ENCODE data around the gene TIMM21.

The TIMM21 gene

DNA sequence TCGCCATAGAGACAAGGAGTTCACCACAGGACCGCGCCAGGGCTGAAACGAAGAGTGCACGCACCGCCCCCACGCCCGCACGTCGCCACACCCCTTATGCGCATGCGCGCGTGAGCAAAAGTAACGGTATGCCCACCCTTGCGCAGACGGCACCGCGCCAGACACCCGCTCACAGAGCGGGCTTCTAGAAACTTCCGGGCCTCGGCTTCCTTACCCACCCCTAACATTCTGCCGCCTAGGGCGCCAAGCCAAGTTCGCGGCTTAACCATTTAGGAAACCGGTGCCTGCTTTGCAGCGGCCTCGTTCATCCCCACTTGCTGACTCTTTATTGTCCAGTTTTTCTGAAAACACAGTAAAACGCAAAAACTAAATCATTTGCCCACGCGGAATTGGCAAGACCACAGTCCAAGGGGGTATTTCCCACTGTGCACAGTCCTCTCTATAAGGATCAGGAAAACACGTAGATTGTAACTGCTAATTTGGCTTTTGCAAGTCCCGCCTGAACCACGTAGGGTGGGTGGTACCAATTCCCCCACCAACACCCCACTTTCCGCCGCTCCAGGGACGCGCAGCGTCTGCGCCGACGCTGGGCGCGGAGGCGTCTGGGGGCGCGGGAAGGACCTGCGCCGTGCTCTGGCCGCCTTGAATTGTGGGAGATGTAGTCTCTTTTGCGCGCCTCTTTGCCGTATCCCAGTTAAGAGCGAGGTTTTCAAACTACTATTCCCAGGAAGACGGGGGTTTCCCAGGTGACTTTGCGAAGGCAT, at the start of gene TIMM21, which contains the start of gene FBXO15:
Gene TIMM21 (plus strand): TSS at position 745 of the 764 bp plus-strand sequence. CDS start 286 bp downstream, outside the sequence.
Gene FBXO15 (minus strand): TSS at position 56 of the 764 bp plus-strand sequence. CDS start 49 bp downstream, at position 7.
- DNase-seq: peak; percentile 100

GRCh38 chr18:74108460-74108859, 39.9 kb upstream of the TIMM21 start:
- DNase-seq: no peak

DNA sequence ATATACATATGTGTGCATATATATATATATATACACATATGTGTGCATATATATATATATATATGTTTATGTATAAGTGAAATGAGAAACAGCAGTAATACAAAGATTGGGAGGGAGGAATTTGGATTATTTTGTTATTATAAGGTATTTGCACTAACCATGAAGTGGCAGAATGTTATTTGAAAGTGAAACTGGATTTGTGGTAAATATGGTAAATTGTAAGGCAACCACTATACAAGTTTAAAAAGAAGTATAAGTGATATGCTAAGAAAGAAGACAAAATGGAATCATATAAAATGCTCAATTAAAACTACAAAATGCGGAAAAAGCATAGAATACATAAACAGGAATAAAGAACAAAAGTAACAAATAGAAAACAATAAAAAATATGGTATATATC, 38.2 kb upstream of the TIMM21 start:
- no peak for DNase-seq

- DNase-seq: no peak
These were observed 37.3 kb upstream of the TIMM21 start for GRCh38 chr18:74110976-74111375.

DNA sequence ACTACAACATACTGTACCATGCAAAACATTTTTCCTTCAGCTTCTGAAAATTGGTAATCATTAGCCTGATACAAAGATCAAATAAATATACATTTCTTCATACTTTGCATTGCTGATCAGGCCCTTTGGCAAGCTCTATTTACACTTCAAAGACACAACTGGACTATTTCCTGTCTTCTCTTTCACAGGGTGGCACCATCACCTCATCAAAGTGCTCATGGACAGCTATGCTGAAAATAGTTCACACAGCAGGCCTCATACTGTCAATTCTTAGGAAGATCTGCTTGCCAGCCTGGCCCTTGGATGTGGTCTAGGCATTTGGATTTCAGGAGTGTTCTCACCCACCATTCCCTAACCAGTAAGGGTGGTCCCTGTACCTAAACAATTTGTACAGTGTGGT, 34.6 kb upstream of the TIMM21 start:
- peak; percentile 70 for DNase-seq

- DNase-seq: peak; percentile 89
These were observed 34.2 kb upstream of the TIMM21 start for GRCh38 chr18:74114116-74114515.

- DNase-seq: no peak
These were observed 33.3 kb upstream of the TIMM21 start for GRCh38 chr18:74115046-74115445.

- DNase-seq: peak; percentile 74
These were observed 31.4 kb upstream of the TIMM21 start for GRCh38 chr18:74116633-74117554.

- no peak for DNase-seq
These were observed 25.1 kb upstream of the TIMM21 start for GRCh38 chr18:74123200-74123599.

DNA sequence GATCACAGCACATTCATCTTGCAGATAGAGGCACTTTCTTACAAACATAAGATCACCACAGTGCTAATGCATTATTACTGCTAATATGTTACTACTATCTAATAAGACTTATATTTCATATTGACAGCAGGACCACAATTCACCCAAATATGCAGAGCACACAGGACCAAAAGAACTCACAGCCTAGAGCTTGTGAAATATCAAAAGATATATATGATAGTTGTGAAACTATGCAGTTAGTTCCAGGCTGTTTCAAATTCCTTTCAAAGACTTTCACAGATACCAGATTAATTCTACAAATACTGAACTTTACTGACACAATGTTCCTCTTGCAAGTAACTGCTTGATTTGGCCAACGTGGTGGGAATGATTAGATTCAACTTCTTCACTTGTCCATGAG, 23.7 kb upstream of the TIMM21 start:
- DNase-seq: no peak

DNA sequence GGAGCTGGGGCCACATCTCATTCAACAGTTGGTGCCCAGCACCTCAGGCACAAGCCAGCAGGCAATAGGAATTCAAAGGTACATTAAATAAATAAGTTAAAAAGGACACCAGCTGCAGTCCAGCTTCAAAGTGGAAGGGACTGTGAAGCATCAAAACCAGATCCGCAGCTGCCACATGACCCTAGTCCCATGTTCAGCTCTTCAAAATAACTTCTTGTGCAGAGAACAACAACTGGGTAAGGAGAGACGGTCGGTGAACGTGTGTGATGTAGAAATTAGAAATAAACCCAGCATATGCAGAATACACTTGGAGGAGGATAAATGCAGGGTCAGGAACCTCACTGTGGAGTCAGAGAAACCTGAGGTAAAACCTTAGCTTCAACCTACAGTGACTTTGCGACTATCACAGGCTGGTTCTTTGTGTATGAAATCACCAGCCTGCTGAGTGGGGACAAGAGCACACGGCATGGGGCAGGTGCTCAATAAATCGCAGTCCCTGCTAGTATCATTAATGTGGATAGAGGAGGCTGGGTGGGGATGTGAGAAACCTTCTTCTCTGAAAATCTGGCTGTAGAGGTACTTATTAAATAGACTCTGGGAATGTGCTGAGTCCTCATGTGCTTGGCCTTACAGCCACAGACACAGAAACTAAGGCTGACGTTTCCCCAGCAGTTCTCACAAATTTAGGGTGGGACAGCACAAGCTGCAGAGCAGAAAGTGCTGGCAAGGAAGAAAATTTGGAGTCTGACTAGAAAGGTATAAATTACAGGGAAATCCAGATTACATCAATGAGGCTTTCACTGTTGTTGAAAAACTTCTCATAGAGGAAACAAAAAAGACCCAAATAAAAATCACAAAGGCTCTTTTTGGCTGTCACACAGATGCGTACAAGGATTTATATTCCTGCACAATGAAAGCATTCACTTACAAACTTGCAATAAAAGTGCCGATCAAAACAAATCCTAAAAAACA, 21.4 kb upstream of the TIMM21 start:
- peak; percentile 91 for DNase-seq

- peak; percentile 31 for DNase-seq
These were observed 20.2 kb upstream of the TIMM21 start for GRCh38 chr18:74128159-74128558.

- DNase-seq: no peak
These were observed 17.2 kb upstream of the TIMM21 start for GRCh38 chr18:74131124-74131523.

DNA sequence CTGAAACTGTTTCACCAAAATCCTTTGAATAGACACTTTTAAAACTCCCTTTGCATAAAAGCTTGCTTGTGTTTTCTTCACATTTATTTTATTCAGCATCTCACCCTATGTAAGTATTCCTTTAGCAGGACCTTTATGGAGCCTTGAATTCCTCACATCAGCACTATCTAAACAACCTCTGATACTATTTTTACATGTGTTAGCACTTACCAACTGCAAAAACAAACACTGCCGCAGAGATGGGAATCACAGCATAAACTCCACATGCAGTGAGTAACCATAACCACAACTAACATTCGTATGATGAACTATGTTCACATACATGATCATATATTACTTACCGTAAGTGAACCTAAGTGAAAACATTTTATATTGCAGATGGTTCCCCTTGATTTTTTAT, 16.1 kb upstream of the TIMM21 start:
- no peak for DNase-seq

DNA sequence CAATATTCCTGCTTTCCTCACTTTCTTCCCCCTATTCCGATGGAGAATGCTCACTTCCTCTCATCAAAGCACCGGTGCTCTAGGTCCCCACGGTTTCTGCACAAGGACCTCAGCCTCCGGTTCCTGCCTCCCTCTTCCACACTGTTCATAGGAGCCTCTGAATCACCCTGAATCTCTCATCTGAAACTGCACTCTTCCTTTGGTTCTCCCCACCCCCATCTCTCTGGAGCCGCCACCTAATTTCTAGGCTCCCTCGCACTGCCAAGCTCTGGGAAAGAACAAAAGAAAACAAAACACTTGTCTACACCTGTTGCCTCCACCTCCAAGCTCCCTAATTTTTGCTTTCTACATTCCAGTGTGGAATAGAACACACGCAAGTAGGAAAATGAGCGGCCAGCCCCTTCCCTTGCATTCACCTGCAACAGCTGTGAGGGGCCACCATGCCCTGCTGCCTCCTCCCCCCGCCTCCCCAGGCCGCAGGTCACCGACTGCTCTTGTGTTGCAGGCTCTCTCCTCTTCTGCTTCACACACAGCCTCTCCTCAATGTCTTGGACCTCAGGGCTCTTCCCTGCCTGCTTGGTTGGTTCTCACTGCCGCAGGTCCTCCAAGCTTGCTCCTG, 10.3 kb upstream of the TIMM21 start:
- DNase-seq: no peak

DNA sequence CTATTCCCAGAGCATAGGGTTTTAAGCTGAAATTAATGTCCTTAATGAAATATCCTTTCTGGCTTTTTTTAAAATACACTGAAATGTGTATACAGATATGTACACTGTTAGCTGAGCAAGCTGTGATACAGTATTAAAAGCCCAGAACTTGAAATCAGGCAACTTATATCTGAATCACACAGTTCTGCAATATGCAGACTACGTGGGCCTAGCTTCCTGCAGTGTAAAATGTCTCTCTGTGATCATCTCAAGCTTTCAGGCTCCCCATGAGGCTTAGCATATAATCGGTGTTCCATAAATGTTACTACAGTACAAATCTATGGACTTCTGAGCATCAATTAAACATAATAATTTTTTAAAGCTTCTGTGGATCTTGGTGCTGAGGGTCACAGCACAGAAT, 8.9 kb upstream of the TIMM21 start:
- DNase-seq: no peak

DNA sequence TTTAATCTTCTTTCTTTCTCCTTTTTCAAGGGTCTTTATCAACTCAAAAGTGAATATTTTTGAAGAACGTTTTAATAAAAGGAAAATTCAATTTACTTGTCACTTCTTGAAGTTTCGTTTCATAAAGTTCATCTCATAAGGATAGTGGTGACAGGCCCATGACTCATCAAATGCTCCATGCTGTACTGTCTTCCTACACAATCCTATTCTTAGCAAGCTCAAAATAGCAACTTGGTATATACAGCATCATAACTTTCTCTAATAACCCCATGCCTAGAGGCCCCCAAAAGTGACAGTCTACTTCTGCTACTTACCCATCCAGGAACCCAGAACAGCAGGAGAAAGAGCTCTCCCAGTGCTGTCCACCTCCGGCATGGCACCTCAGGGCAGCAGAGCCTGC, 8.4 kb upstream of the TIMM21 start:
- DNase-seq: no peak

GRCh38 chr18:74140582-74140981, 7.7 kb upstream of the TIMM21 start:
- no peak for DNase-seq

DNA sequence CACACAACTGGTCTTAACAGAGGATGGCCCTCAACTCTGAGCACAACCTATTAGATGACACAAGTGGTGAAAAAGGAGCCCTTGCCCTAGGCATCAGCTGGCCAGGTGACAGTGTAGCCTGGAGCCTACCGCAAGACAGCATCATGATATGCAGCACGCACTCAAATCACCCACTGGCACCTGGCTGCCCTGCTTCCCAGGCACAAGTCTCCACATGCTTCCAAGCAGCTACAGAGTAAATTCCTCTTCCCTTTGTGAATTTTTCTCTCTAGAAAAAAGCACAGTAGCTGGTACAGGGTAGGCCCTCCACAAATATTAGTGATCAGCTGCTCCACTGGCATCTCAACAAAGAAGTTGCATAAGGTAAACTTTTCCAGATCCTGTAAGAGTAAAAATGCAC, 6.7 kb upstream of the TIMM21 start:
- no peak for DNase-seq

DNA sequence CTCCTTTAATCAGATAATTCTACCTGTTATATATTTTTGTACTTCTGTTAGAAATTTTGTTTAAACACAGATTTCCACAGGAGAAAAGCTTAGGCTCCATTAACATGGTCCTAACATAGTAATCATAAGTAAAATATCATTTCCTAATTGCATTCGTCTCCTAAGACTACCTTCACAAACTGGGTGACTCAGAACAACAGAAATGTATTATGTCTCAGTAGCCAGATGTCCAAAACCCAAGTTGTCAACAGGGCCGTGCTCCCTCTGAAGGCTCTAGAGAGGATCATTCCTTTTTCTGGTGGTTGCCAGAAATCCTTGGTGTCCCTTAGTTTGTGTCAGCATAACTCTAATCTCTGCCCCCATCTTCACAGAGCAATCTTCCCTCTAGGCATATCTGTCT, 6.1 kb upstream of the TIMM21 start:
- no peak for DNase-seq

DNA sequence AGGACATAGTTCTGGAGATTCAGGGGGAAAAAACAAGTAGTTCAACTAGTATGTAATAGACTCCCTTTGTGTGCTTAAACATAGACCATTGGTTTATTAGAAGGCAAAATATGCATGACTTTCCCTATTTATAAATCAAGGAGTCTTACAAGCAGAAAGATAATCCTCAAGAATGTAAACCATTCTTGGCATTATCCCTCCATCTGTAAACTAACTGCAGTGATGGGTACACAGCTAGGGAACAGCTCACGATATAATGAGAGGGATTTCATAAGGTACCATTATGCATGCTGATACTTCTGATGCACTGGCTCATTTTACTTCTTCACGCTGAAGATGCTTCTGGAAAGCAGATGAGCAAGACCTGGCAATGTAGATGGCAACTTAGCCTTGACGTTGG, 1.6 kb upstream of the TIMM21 start:
- DNase-seq: peak; percentile 46

DNA sequence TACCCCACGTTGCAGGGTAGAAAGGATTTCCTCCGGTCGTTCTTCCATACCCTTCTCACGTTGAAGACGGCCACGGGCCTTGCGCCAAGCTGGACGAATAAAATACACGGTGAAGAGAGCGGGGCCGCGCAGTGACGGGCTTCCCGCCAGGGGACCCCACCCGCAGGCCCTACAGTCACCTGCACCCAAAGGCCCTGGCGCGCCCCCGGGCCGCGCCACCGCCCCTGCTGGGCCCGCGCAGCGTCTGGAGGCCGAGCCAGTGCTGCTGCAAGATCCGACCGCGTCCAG, 888 bp upstream of the TIMM21 start:
- DNase-seq: no peak
